Neural cell (in vitro differentiated cells): ENCODE results near the gene PRCC. TPM values are rescaled to one million over a fixed set of nuclear protein-coding genes. Genes with fewer than 3 reads are reported as not detected.

ENCODE experiments used
- H2AFZ ChIP-seq: fragments of 200-600, 300-800 bp; sonication (generic), shearing (Covaris generic); 2 replicates; pipeline ENCODE4 v1.6.0; 2014; ENCODE audit warnings: low read depth, mild to moderate bottlenecking, antibody characterized with exemption, low read length, moderate library complexity
- H3F3A ChIP-seq: fragments of 200-600 bp; shearing (Covaris generic); 2 replicates; pipeline ENCODE4 v1.6.1; 2016; ENCODE audit warnings: mild to moderate bottlenecking, moderate library complexity, mixed read lengths, antibody characterized with exemption, low read length; ENCODE audit not compliant: insufficient read depth, poor library complexity, severe bottlenecking
- H3K27ac ChIP-seq: fragments of 200-600, 300-800 bp; sonication (generic), shearing (Covaris generic); 2 replicates; pipeline ENCODE4 v1.5.1; 2014; ENCODE audit warnings: mild to moderate bottlenecking, low read length, moderate library complexity
- H3K27me3 ChIP-seq: fragments of 300-800, 200-600 bp; sonication (generic), shearing (Covaris generic); 2 replicates; pipeline ENCODE4 v1.6.0; 2014; ENCODE audit warnings: mild to moderate bottlenecking, low read depth, low read length, moderate library complexity; ENCODE audit not compliant: insufficient read depth
- H3K36me3 ChIP-seq: fragments of 300-800, 200-600 bp; sonication (generic), shearing (Covaris generic); 2 replicates; pipeline ENCODE4 v1.5.1; 2014; ENCODE audit warnings: mild to moderate bottlenecking, antibody characterized with exemption, low read length, moderate library complexity; ENCODE audit not compliant: insufficient read depth
- H3K4me2 ChIP-seq: fragments of 300-800, 200-600 bp; sonication (generic), shearing (Covaris generic); 2 replicates; pipeline ENCODE4 v1.6.0; 2014; ENCODE audit warnings: mild to moderate bottlenecking, low read length
- H3K4me3 ChIP-seq: fragments of 300-800, 200-600 bp; sonication (generic), shearing (Covaris generic); 2 replicates; pipeline ENCODE4 v1.5.1; 2014; ENCODE audit warnings: mild to moderate bottlenecking, low read length, moderate library complexity
- H3K79me2 ChIP-seq: fragments of 200-600 bp; shearing (Covaris generic); replicated peaks from 2 replicates; pipeline ENCODE4 v1.6.0; 2014; ENCODE audit warnings: mild to moderate bottlenecking, low read length, moderate library complexity; ENCODE audit not compliant: insufficient read depth
- H3K9ac ChIP-seq: fragments of 300-800, 200-600 bp; sonication (generic), shearing (Covaris generic); 2 replicates; pipeline ENCODE4 v1.6.1; 2016; ENCODE audit warnings: mild to moderate bottlenecking, low read length, mixed read lengths
- H3K9me2 ChIP-seq: fragments of 200-600 bp; shearing (Covaris generic); 2 replicates; pipeline ENCODE4 v1.6.1; 2016; ENCODE audit warnings: mild to moderate bottlenecking, low read length, mixed read lengths; ENCODE audit not compliant: insufficient read depth
- H3K9me3 ChIP-seq: fragments of 200-600, 300-800 bp; sonication (generic), shearing (Covaris generic); 2 replicates; pipeline ENCODE4 v1.6.1; 2016; ENCODE audit warnings: mild to moderate bottlenecking, mixed run types, low read length, moderate library complexity, mixed read lengths
- H4K20me1 ChIP-seq: fragments of 200-600 bp; shearing (Covaris generic); 2 replicates; pipeline ENCODE4 v1.6.1; 2016; ENCODE audit warnings: mild to moderate bottlenecking, mixed run types; ENCODE audit not compliant: insufficient read depth
- EP300 ChIP-seq: fragments of 450-650 bp; conservative IDR thresholded peaks from 2 replicates; pipeline ENCODE4 v1.6.1; 2014; ENCODE audit warnings: antibody characterized with exemption, mild to moderate bottlenecking, moderate library complexity; ENCODE audit not compliant: poor library complexity, severe bottlenecking
- EZH2 ChIP-seq: fragments of 200-600, 300-800 bp; shearing (Covaris generic), sonication (generic); IDR thresholded peaks from 2 replicates; pipeline ENCODE4 v1.6.1; 2014; ENCODE audit warnings: antibody characterized with exemption, low read length, borderline replicate concordance, mild to moderate bottlenecking; ENCODE audit not compliant: insufficient read depth, poor library complexity, severe bottlenecking
- MXI1 ChIP-seq: fragments of 450-650 bp; conservative IDR thresholded peaks from 2 replicates; pipeline ENCODE4 v1.6.1; 2014; ENCODE audit warnings: antibody characterized with exemption, mild to moderate bottlenecking; ENCODE audit not compliant: poor library complexity, severe bottlenecking
- POLR2AphosphoS5 ChIP-seq: IDR thresholded peaks from 2 replicates; pipeline ENCODE4 v1.6.1; 2012
- RAD21 ChIP-seq: fragments of 450-650 bp; conservative IDR thresholded peaks from 2 replicates; pipeline ENCODE4 v1.6.1; 2014; ENCODE audit warnings: antibody characterized with exemption, mild to moderate bottlenecking, moderate library complexity
- SMC3 ChIP-seq: fragments of 450-650 bp; conservative IDR thresholded peaks from 2 replicates; pipeline ENCODE4 v1.6.1; 2014; ENCODE audit warnings: antibody characterized with exemption, mild to moderate bottlenecking, moderate library complexity; ENCODE audit not compliant: poor library complexity
- TAF1 ChIP-seq: IDR thresholded peaks from 2 replicates; pipeline ENCODE4 v1.6.1; 2012; ENCODE audit warnings: low read depth
- polyA plus RNA-seq: library from polyadenylated mRNA; depleted of rRNA; stranded (reverse); fragments of >200 nt; gene quantifications from 2 replicates; pipeline ENCODE4 v1.2.3, GENCODE V29; 2014
- TF ChIP-seq, protein P1 (sequence below): IDR thresholded peaks from 2 replicates; pipeline ENCODE4 v1.6.1; 2012; ENCODE audit warnings: borderline replicate concordance
- TF ChIP-seq, protein P2 (sequence below): fragments of 450-650 bp; IDR thresholded peaks from 2 replicates; pipeline ENCODE4 v1.5.1; 2014; ENCODE audit warnings: antibody characterized with exemption, mild to moderate bottlenecking, moderate library complexity; ENCODE audit not compliant: poor library complexity, severe bottlenecking

PRCC gene
- polyA plus RNA-seq, 1 donor from 2014 or later: 17.5 TPM

DNA sequence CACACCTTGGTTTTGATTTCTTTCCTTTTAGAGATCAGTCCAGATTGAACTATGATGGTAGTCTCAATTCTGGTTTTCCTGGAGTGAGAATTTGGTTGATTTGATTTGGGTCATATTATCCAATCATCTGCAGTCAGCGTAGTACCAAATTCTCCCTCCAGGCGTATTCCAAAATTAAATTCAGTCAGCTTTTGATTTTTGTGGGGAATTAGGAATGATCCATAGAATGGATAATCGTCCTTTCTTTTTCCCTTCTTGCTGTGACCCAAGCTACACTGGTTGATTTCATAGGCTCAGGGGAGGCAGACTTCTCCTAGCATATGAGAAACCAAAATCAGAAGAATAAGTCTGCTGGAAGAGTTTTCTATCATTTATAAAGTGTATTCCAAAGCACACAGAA, 4.9 kb downstream of the PRCC start:
- peaks cover 56% of the 10 kb centered on the region for H3K79me2 ChIP-seq
- no peaks in the 10 kb centered on the region for H4K20me1 ChIP-seq
- no peak overlapping the region for H3K4me3 ChIP-seq

DNA sequence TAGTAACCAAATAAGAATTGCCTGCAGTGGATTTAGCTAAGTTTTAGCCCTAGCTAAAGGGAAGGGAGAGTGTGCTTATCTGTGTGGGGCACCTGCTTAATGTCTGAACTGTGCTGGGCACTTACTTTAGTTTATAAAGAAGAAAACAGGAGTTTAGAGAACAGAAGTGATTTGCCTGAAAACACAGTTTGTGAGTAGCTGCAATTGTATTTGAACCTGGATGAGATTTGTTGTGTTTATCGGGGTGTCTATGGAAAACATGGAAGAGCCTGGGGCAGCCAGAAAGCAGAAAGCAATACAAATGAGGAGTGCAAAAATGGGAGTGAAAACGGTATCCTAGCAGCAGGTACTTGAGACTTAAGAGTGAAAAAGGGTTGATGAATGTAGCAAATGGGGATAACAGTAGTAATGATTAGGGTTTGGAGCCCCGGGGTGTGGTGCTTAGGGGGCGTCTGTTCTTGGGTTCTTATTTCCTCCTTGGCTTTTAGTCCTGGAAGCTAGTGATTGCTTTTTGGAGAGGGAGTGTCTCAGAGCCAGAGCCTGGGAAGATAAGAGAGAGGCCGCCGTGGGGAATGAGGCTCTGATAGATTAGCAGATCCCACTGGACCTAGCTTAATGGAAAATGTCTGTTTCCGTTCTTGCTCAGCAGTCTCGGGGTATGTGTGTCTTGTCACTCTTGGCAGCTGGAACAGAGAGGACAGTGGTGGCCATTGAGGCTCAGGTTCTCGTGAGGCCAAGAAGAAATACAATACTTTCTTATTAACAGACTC, 5.6 kb downstream of the PRCC start:
- no peaks in the 10 kb centered on the region for H3K36me3 ChIP-seq
- TF ChIP-seq RAD21: no peak
- TF ChIP-seq, protein P1, sequence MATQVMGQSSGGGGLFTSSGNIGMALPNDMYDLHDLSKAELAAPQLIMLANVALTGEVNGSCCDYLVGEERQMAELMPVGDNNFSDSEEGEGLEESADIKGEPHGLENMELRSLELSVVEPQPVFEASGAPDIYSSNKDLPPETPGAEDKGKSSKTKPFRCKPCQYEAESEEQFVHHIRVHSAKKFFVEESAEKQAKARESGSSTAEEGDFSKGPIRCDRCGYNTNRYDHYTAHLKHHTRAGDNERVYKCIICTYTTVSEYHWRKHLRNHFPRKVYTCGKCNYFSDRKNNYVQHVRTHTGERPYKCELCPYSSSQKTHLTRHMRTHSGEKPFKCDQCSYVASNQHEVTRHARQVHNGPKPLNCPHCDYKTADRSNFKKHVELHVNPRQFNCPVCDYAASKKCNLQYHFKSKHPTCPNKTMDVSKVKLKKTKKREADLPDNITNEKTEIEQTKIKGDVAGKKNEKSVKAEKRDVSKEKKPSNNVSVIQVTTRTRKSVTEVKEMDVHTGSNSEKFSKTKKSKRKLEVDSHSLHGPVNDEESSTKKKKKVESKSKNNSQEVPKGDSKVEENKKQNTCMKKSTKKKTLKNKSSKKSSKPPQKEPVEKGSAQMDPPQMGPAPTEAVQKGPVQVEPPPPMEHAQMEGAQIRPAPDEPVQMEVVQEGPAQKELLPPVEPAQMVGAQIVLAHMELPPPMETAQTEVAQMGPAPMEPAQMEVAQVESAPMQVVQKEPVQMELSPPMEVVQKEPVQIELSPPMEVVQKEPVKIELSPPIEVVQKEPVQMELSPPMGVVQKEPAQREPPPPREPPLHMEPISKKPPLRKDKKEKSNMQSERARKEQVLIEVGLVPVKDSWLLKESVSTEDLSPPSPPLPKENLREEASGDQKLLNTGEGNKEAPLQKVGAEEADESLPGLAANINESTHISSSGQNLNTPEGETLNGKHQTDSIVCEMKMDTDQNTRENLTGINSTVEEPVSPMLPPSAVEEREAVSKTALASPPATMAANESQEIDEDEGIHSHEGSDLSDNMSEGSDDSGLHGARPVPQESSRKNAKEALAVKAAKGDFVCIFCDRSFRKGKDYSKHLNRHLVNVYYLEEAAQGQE: no peak
- TF ChIP-seq POLR2AphosphoS5: no peak
- TF ChIP-seq SMC3: no peak
- TF ChIP-seq, protein P2, sequence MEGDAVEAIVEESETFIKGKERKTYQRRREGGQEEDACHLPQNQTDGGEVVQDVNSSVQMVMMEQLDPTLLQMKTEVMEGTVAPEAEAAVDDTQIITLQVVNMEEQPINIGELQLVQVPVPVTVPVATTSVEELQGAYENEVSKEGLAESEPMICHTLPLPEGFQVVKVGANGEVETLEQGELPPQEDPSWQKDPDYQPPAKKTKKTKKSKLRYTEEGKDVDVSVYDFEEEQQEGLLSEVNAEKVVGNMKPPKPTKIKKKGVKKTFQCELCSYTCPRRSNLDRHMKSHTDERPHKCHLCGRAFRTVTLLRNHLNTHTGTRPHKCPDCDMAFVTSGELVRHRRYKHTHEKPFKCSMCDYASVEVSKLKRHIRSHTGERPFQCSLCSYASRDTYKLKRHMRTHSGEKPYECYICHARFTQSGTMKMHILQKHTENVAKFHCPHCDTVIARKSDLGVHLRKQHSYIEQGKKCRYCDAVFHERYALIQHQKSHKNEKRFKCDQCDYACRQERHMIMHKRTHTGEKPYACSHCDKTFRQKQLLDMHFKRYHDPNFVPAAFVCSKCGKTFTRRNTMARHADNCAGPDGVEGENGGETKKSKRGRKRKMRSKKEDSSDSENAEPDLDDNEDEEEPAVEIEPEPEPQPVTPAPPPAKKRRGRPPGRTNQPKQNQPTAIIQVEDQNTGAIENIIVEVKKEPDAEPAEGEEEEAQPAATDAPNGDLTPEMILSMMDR: no peak
- TF ChIP-seq EP300: no peak
- no peak for TF ChIP-seq TAF1
- no peak for TF ChIP-seq EZH2
- no peak for TF ChIP-seq MXI1
- no peaks in the 10 kb centered on the region for H3F3A ChIP-seq
- H3K4me3 ChIP-seq: no peak overlapping the region
- peaks cover 57% of the 10 kb centered on the region for H3K79me2 ChIP-seq
- no peak overlapping the region for H3K9ac ChIP-seq
- no peaks in the 10 kb centered on the region for H3K9me2 ChIP-seq
- H3K27ac ChIP-seq: no peak overlapping the region
- no peaks in the 10 kb centered on the region for H3K9me3 ChIP-seq
- H4K20me1 ChIP-seq: no peaks in the 10 kb centered on the region
- H3K27me3 ChIP-seq: no peaks in the 10 kb centered on the region
- no peak overlapping the region for H2AFZ ChIP-seq
- H3K4me2 ChIP-seq: no peak overlapping the region

More for the DNA sequence above, 4.9 kb downstream of the PRCC start:
- H2AFZ ChIP-seq: no peak overlapping the region
- H3K27ac ChIP-seq: no peak overlapping the region
- H3K9me3 ChIP-seq: no peaks in the 10 kb centered on the region
- H3K9me2 ChIP-seq: no peaks in the 10 kb centered on the region
- no peak overlapping the region for H3K9ac ChIP-seq
- no peaks in the 10 kb centered on the region for H3F3A ChIP-seq
- H3K27me3 ChIP-seq: no peaks in the 10 kb centered on the region
- no peaks in the 10 kb centered on the region for H3K36me3 ChIP-seq
- TF ChIP-seq, protein P1: no peak
- TF ChIP-seq, protein P2: no peak
- no peak for TF ChIP-seq POLR2AphosphoS5
- TF ChIP-seq SMC3: no peak
- TF ChIP-seq EZH2: no peak
- no peak for TF ChIP-seq MXI1
- TF ChIP-seq EP300: no peak
- TF ChIP-seq RAD21: no peak
- TF ChIP-seq TAF1: no peak
- no peak overlapping the region for H3K4me2 ChIP-seq
